HTR-8/SVneo (cell line): ENCODE data around the gene OPCML.
A peak's percentile ranks its signal among the peaks of the same experiment; 100 is the strongest.

Experiments
- DNase-seq: peaks from one replicate; pipeline ENCODE4 v3.0.0; 2011; ENCODE audit warnings: low spot score, mixed read lengths; ENCODE audit not compliant: insufficient read length
- FAIRE-seq: peaks from 2 replicates; lab custom pipeline; 2011; peaks lifted over from hg19 to GRCh38; lab: Jason Lieb, UNC

OPCML gene

GRCh38 chr11:133021553-133021952, 510.7 kb downstream of the OPCML start:
- FAIRE-seq: no peak
- DNase-seq: no peak

GRCh38 chr11:133020372-133020714, 512.0 kb downstream of the OPCML start:
- no peak for DNase-seq
- no peak for FAIRE-seq

- FAIRE-seq (no peak), DNase-seq (no peak)
These were observed 512.5 kb downstream of the OPCML start for GRCh38 chr11:133019545-133020371.

GRCh38 chr11:133015457-133015856, 516.8 kb downstream of the OPCML start:
- FAIRE-seq (no peak), DNase-seq (no peak)

GRCh38 chr11:133014337-133014736, 518.0 kb downstream of the OPCML start:
- no peak for DNase-seq
- FAIRE-seq: no peak

- no peak for DNase-seq
These were observed 519.5 kb downstream of the OPCML start for GRCh38 chr11:133012803-133013202.

GRCh38 chr11:133011604-133012003, 520.7 kb downstream of the OPCML start:
- DNase-seq (no peak), FAIRE-seq (no peak)

More at GRCh38 chr11:133012803-133013202, 519.5 kb downstream of the OPCML start:
- no peak for FAIRE-seq

GRCh38 chr11:133007027-133007584, 525.2 kb downstream of the OPCML start:
- DNase-seq: no peak
- no peak for FAIRE-seq

GRCh38 chr11:133004369-133004768, 527.9 kb downstream of the OPCML start:
- DNase-seq (no peak), FAIRE-seq (no peak)

- DNase-seq: no peak
- FAIRE-seq: no peak
These were observed 532.8 kb downstream of the OPCML start for GRCh38 chr11:132999516-132999915.

- no peak for FAIRE-seq
- no peak for DNase-seq
These were observed 533.3 kb downstream of the OPCML start for GRCh38 chr11:132999031-132999430.

- no peak for FAIRE-seq
- DNase-seq: no peak
These were observed 534.9 kb downstream of the OPCML start for GRCh38 chr11:132997396-132997795.

GRCh38 chr11:132994966-132995365, 537.3 kb downstream of the OPCML start:
- FAIRE-seq (no peak), DNase-seq (no peak)

- DNase-seq (no peak), FAIRE-seq (no peak)
These were observed 538.3 kb downstream of the OPCML start for GRCh38 chr11:132993991-132994502.

- no peak for FAIRE-seq
- no peak for DNase-seq
These were observed 539.3 kb downstream of the OPCML start for GRCh38 chr11:132992838-132993631.

GRCh38 chr11:132988411-132988810, 543.9 kb downstream of the OPCML start:
- FAIRE-seq (no peak), DNase-seq (no peak)

GRCh38 chr11:132987936-132988335, 544.4 kb downstream of the OPCML start:
- DNase-seq: peak; percentile 11
- no peak for FAIRE-seq

GRCh38 chr11:132983641-132983978, 548.7 kb downstream of the OPCML start:
- DNase-seq: no peak
- FAIRE-seq: no peak

- FAIRE-seq: no peak
- DNase-seq: no peak
These were observed 549.3 kb downstream of the OPCML start for GRCh38 chr11:132982772-132983640.
